Ovary (tissue), 9 donors: ENCODE measurements around the gene ZBTB14. TPM values are rescaled to one million over a fixed set of nuclear protein-coding genes. Genes with fewer than 3 reads are reported as not detected.

Experiments
- DNase-seq, 5 donors: peaks; one replicate each; pipeline ENCODE4 v3.0.0-alpha.2; 2019 to 2020
- H3K27ac ChIP-seq, 2 donors: fragments of 200-600 bp; one replicate each; pipeline versions ENCODE4 v1.5.1 to v1.8.0; 2019 to 2022
- H3K27me3 ChIP-seq: fragments of 200-600 bp; one replicate; pipeline ENCODE4 v1.8.0; 2022
- H3K36me3 ChIP-seq: fragments of 200-600 bp; sonication (generic); one replicate; pipeline ENCODE4 v1.5.1; 2019
- H3K4me1 ChIP-seq: one replicate; pipeline ENCODE4 v1.8.1; 2013; ENCODE audit warnings: mild to moderate bottlenecking, moderate library complexity; ENCODE audit not compliant: insufficient read depth
- H3K4me3 ChIP-seq: fragments of 200-600 bp; sonication (generic); one replicate; pipeline ENCODE4 v1.5.1; 2017
- H3K9me3 ChIP-seq, 2 donors: fragments of 200-600 bp in 1 of 2; sonication (generic) in 1 of 2; one replicate each; pipeline versions ENCODE4 v1.5.1 to v1.8.1; 2013 to 2019; ENCODE audit warnings: mild to moderate bottlenecking in 1 of 2, moderate library complexity in 1 of 2
- EP300 ChIP-seq: sonication (generic); formaldehyde crosslinking; IDR thresholded peaks from one replicate; pipeline ENCODE4 v1.6.1; 2017; ENCODE audit warnings: antibody characterized with exemption
- POLR2A ChIP-seq: fragments of 450-650 bp; IDR thresholded peaks from one replicate; pipeline ENCODE4 v1.6.1; 2017; ENCODE audit warnings: antibody characterized with exemption, mild to moderate bottlenecking, moderate library complexity
- WGBS, 3 donors: extraction: QIAGEN DNeasy Blood & Tissue Kit in 1 of 3; methylation state at CpG; one replicate each; pipeline versions ENCODE4 v1.1.5 to v1.1.7; 2013 to 2017; 5-methylcytosine and 5-hydroxymethylcytosine counted together
- intact Hi-C, 4 donors: fragments of 100-400 bp; cut with DNase I; formaldehyde crosslinking; loops; one replicate each; pipeline versions ENCODE4 v1.11.0 to v1.15.1; 2022 to 2023
- polyA plus RNA-seq, 2 donors: library from polyadenylated mRNA; stranded (reverse); fragments of 200-250 nt in 1 of 2; fragments of 350-450 nt in 1 of 2; fragmentation: Illumina TruSeq in 1 of 2; extraction: RNeasy Lipid Tissue Mini Kit (QIAGEN cat#74804) in 1 of 2; gene quantifications; one replicate each; pipeline ENCODE4 v1.2.3, GENCODE V29; 2013 to 2014
- total RNA-seq, 7 donors: library from RNA; depleted of rRNA in 2 of 7; stranded (reverse); fragments of >200 nt in 2 of 7; fragmentation: NEBNext Ultra II Directional in 3 of 7; extraction: Animal tissue kit (Norgen Biotek cat#: 25700) in 3 of 7; gene quantifications; one replicate each; pipeline versions ENCODE4 v1.1.0 to v1.2.4, GENCODE V29; 2016 to 2023
- TF ChIP-seq, protein P1 (sequence below), 3 donors: fragments of 450-650 bp in 2 of 3; fragments of 200-600 bp in 1 of 3; IDR thresholded peaks; one replicate each; pipeline versions ENCODE4 v1.5.1 to v1.8.0; 2016 to 2022; ENCODE audit warnings: antibody characterized with exemption in 3 of 3, mild to moderate bottlenecking in 1 of 3
- donor health status: DM: no; HTN: no; CAD: no; lungs with moderate emphysema.
- donor health status: DM: no; HTN: no; CAD: no.
- donor health status: Bipolar disorder and iron deficiency.
- donor health status: DM: yes; HTN: yes; CAD: no.
- donor health status: DM: no; HTN: no; CAD: no.
- donor health status: DM: yes; HTN: yes; CAD: no.

Gene ZBTB14
- total and polyA plus RNA-seq, 9 donors, result 6.3 to 17.5 (median 14.5) TPM

DNA sequence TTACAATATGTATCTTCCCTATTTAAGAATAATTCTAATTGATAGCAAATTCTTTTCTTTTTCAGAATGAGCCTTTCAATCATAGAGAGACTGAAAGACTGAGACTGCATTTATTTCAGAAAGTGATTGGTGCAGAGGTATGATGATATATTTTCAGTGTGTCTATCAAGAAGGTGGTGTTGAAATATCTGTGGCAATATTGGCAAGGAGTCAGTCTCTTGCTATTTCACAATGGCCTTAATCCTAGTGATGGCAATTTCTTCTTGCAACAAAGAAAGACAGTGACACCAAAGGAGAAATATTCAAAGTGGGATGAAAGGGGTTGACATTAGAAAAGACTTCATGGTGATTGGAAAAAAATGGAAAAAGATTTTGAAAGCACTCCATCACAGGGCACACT, 21.7 kb upstream of the ZBTB14 start:
- Histone ChIP-seq H3K4me3 (no peak overlapping the region), H3K36me3 (no peaks in the 10 kb centered on the region), H3K4me1 (no peaks in the 10 kb centered on the region), H3K27me3 (no peaks in the 10 kb centered on the region), H3K27ac (no peak overlapping the region), H3K9me3 (no peaks in the 10 kb centered on the region)
- intact Hi-C loops, result no loop called here
- DNase-seq, result no peak
- no peak for TF ChIP-seq EP300
- TF ChIP-seq, protein P1, sequence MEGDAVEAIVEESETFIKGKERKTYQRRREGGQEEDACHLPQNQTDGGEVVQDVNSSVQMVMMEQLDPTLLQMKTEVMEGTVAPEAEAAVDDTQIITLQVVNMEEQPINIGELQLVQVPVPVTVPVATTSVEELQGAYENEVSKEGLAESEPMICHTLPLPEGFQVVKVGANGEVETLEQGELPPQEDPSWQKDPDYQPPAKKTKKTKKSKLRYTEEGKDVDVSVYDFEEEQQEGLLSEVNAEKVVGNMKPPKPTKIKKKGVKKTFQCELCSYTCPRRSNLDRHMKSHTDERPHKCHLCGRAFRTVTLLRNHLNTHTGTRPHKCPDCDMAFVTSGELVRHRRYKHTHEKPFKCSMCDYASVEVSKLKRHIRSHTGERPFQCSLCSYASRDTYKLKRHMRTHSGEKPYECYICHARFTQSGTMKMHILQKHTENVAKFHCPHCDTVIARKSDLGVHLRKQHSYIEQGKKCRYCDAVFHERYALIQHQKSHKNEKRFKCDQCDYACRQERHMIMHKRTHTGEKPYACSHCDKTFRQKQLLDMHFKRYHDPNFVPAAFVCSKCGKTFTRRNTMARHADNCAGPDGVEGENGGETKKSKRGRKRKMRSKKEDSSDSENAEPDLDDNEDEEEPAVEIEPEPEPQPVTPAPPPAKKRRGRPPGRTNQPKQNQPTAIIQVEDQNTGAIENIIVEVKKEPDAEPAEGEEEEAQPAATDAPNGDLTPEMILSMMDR (IDR thresholded peaks at IDR 0.05), result no peak
- TF ChIP-seq POLR2A, result no peak

DNA sequence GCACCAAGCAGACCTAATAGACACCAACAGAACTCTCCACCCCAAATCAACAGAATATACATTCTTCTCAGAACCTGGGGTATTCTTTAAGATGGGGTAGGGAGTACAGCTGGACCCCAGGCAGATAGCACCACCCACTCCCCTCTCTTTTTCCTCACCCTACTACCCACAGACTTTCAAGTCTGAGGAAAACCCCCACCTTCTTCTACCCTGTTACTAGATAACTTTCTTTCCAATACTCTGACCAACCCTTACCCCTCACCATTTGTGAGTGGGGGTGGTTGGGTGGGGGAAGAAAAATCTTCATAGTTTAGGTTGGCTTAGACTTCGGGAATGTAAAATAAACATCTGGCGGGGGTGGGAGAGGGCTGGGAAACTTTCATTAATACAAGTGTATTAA, 20.3 kb upstream of the ZBTB14 start:
- 25 to 48% (median 47%) methylated on average over 2 of the region's 2 CpGs for WGBS, 3 donors
- Histone ChIP-seq H3K4me3 (no peak overlapping the region), H3K9me3 (no peaks in the 10 kb centered on the region), H3K27me3 (no peaks in the 10 kb centered on the region), H3K4me1 (no peaks in the 10 kb centered on the region), H3K36me3 (no peaks in the 10 kb centered on the region), H3K27ac (no peak overlapping the region)
- intact Hi-C loops, result no loop called here
- no peak for DNase-seq
- TF ChIP-seq EP300 (no peak), POLR2A (no peak)
- TF ChIP-seq, protein P1 (IDR thresholded peaks at IDR 0.05), result no peak

DNA sequence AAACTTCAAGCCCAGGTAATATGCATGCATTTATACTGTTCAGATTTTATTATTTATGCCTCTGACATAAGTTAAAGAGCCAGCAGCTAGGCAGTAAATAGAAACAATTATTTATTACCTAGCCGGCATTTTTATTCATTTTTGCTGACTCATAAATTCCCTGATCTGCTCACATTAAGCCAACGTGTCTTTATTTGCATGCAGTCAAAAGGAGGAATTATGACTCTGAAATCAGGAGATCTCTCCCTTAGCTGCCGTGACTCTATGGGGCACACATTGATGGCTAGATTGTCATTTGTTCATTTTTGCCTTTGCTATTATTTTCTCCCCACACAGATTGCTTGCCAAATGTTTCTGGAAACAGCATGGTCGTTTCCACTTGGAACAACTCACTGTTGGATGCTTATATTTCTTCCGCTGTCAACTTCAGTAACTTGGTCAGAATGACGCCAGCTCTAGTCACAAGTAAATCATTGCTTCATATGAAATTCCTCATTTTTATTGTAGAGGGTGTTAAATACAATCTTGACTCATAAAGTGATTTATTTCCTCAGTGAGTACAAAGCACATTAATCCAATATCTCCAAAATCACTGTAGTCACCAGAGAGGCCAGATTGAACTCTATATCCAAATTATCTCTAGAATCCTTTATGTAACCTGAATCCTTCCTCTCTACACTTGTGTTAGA, 15.9 kb upstream of the ZBTB14 start:
- TF ChIP-seq EP300 (no peak), POLR2A (no peak)
- TF ChIP-seq, protein P1 (IDR thresholded peaks at IDR 0.05), result no peak
- DNase-seq, result no peak
- H3K9me3 ChIP-seq, result no peaks in the 10 kb centered on the region
- H3K36me3 ChIP-seq, result no peaks in the 10 kb centered on the region
- H3K27me3 ChIP-seq, result no peaks in the 10 kb centered on the region
- H3K4me3 ChIP-seq, result no peak overlapping the region
- no peaks in the 10 kb centered on the region for H3K4me1 ChIP-seq
- no peak overlapping the region for H3K27ac ChIP-seq
- WGBS, 3 donors, result 25 to 31% (median 31%) methylated on average over 6 of the region's 6 CpGs
- intact Hi-C loops, result no loop called here

DNA sequence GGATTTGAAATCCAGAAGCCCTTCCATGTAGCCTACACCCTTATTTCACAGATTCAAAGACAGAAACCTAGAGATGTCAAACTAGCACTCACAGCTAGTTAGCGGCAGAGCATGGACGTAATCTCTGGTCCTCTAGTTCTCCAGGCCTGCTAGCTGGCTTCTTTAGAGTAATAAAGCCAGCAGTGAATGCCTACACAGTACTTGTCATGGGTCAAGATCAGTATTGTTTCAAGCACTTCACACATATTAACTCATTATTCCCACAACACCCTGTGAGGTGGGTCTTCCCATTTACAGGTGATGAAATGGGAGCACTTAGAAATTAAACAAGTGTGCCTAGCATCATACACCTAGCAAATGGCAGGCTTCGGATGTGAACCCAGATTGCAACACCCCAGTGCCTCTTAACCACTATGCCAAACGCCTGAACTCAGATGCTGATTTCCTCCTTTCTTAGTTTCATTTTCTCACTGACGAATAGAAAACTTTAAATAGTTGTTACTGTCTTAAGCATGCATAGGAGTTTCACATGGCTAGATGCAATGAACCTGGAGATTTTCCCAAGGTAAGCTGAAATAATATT, 14.5 kb upstream of the ZBTB14 start:
- intact Hi-C loops, result no loop called here
- H3K4me3 ChIP-seq, result no peak overlapping the region
- TF ChIP-seq POLR2A, result no peak
- TF ChIP-seq, protein P1 (IDR thresholded peaks at IDR 0.05), result no peak
- TF ChIP-seq EP300, result no peak

More for the DNA sequence above, 14.5 kb upstream of the ZBTB14 start:
- DNase-seq, result no peak
- H3K27ac ChIP-seq, result no peak overlapping the region
- no peaks in the 10 kb centered on the region for H3K36me3 ChIP-seq
- 46 to 60% (median 46%) methylated on average over 5 of the region's 5 CpGs for WGBS, 3 donors
- no peaks in the 10 kb centered on the region for H3K9me3 ChIP-seq
- H3K27me3 ChIP-seq, result no peaks in the 10 kb centered on the region
- no peaks in the 10 kb centered on the region for H3K4me1 ChIP-seq
